T-helper 1 cell treated with Interleukin-12 subunit alpha and Interleukin-12 subunit beta and Interleukin-4 antibody, amounts not matched to agents 30 μg/mL and 1 μg/mL, for 36 hours (primary cell): ENCODE data around the gene ARHGEF11.

ENCODE experiments used
- H3K27ac Mint-ChIP-seq: one replicate; pipeline ENCODE4 v1.8.0; 2021; ENCODE audit warnings: mild to moderate bottlenecking, mixed read lengths
- H3K27me3 Mint-ChIP-seq: one replicate; pipeline ENCODE4 v1.8.0; 2021; ENCODE audit warnings: low read depth, mixed read lengths
- H3K36me3 Mint-ChIP-seq: one replicate; pipeline ENCODE4 v1.8.0; 2021; ENCODE audit warnings: low read depth, mixed read lengths
- H3K4me1 Mint-ChIP-seq: one replicate; pipeline ENCODE4 v1.8.0; 2021; ENCODE audit warnings: low read depth, mixed read lengths
- H3K4me3 Mint-ChIP-seq: one replicate; pipeline ENCODE4 v1.8.0; 2021; ENCODE audit warnings: mild to moderate bottlenecking, moderate library complexity, mixed read lengths
- H3K9me3 Mint-ChIP-seq: one replicate; pipeline ENCODE4 v1.8.0; 2021; ENCODE audit warnings: mixed read lengths

Gene ARHGEF11

DNA sequence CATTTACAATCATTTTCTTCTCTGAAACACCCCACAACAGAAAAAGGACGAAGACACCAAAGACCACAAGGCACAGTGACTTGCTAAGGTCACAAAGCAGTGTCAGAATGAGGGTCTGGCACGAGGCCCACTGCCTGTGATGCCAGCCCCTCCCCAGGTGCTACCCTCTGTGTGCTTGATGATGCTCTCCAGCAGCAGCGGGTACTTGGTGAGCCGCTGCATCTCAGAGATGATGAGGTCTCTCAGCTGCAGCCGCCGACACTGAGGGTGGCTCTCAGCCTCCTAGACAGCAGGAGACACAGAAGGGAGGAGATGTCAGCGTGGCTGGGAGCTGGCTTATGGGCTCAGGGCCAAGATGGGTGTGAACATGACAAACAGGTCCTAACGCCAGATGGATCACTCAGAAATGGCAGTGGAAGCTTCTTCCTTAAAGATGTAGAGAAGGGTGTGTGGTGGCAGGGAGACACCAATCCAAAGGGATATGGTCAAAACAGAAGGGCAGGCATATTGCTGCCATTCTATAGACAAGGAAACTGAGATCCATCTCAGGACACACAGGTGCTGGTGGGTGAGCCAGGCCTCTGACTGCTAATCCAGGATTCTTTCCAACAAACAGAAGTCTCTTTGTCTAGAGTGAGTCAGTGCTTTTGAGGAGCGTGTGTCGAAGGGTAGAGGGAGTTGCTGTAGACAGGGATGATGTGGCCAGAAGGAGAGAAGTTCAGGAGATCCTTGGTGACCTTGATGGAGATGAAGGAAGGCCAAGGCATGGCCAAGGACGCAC lies 99.5 kb downstream of the ARHGEF11 start:
- Mint-ChIP-seq H3K4me3 (no peak overlapping the region), H3K27me3 (no peaks in the 10 kb centered on the region), H3K36me3 (peaks cover 39% of the 10 kb centered on the region), H3K9me3 (no peaks in the 10 kb centered on the region), H3K4me1 (no peaks in the 10 kb centered on the region), H3K27ac (no peak overlapping the region)

DNA sequence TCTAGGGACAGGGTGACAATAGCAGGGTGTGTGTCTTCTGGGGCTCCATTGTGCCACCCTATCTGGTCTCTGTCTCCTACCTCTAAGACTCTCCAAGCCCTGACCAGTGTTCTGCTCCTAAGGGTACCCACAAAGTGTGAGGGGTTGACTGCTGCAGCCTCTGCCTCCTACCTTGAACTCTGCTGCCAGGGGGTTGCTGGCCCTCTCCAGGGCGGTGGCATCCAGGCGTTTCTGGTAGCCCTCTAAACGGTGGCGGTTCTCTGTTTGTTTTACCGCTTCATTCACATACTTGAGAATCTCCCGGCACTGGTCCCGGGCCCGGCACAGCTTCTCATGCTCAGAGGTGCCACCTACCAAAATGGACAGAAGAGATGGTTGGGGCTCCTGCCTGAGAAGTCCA lies 100.7 kb downstream of the ARHGEF11 start:
- Mint-ChIP-seq H3K9me3 (no peaks in the 10 kb centered on the region), H3K36me3 (peaks cover 39% of the 10 kb centered on the region), H3K4me3 (no peak overlapping the region), H3K27me3 (no peaks in the 10 kb centered on the region), H3K4me1 (no peaks in the 10 kb centered on the region), H3K27ac (no peak overlapping the region)

DNA sequence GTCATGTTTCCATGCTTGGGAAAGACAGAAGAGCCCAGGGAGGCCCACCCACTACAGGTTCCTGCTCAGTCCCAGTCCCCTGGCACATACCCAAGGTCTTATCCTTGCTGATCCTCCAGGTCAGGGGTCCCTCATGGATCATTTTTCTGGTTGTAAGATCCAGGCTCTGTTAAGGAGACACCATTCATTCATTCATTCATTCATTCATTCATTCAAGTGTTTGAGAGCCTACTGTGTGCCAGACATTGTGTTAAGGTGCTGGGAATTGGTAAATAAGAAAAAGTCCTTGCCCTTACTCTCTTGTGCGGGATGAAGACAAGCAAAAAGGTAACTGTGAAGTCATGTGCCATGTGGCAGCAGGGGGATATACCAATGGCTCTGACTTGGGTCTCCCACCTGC lies 101.3 kb downstream of the ARHGEF11 start:
- H3K27me3 Mint-ChIP-seq: no peaks in the 10 kb centered on the region
- H3K9me3 Mint-ChIP-seq: no peaks in the 10 kb centered on the region
- H3K4me1 Mint-ChIP-seq: no peaks in the 10 kb centered on the region
- no peak overlapping the region for H3K4me3 Mint-ChIP-seq
- H3K27ac Mint-ChIP-seq: no peak overlapping the region
- peaks cover 39% of the 10 kb centered on the region for H3K36me3 Mint-ChIP-seq

GRCh38 chr1:156943756-156944155 lies 101.8 kb downstream of the ARHGEF11 start:
- peaks cover 43% of the 10 kb centered on the region for H3K36me3 Mint-ChIP-seq
- no peaks in the 10 kb centered on the region for H3K4me1 Mint-ChIP-seq
- H3K27ac Mint-ChIP-seq: no peak overlapping the region
- no peaks in the 10 kb centered on the region for H3K27me3 Mint-ChIP-seq
- no peak overlapping the region for H3K4me3 Mint-ChIP-seq
- no peaks in the 10 kb centered on the region for H3K9me3 Mint-ChIP-seq

DNA sequence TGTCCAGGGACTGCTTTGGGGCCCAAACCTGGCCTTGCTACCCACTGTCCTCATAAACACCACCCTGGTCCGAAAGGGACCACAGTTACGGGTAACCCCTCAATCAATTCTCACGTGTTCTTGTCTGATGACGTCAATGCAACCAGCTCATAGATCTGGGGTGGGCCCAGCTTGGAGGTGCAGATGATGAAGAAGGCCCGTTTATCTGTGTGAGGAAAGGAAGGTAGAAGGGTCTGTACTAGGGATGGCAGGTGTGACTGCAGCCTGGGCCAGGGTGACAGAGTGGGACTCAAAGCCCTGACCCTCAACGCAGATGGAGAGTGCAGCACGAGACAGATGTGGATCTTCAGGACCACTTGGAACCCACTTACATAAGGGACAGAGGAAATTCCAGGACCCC lies 103.0 kb downstream of the ARHGEF11 start:
- Mint-ChIP-seq H3K27ac (no peak overlapping the region), H3K4me3 (no peak overlapping the region), H3K36me3 (peaks cover 43% of the 10 kb centered on the region), H3K4me1 (no peaks in the 10 kb centered on the region), H3K27me3 (no peaks in the 10 kb centered on the region), H3K9me3 (no peaks in the 10 kb centered on the region)

GRCh38 chr1:156942176-156942575 lies 103.4 kb downstream of the ARHGEF11 start:
- Mint-ChIP-seq H3K36me3 (peaks cover 43% of the 10 kb centered on the region), H3K27me3 (no peaks in the 10 kb centered on the region), H3K9me3 (no peaks in the 10 kb centered on the region), H3K4me1 (no peaks in the 10 kb centered on the region), H3K4me3 (no peak overlapping the region), H3K27ac (no peak overlapping the region)

DNA sequence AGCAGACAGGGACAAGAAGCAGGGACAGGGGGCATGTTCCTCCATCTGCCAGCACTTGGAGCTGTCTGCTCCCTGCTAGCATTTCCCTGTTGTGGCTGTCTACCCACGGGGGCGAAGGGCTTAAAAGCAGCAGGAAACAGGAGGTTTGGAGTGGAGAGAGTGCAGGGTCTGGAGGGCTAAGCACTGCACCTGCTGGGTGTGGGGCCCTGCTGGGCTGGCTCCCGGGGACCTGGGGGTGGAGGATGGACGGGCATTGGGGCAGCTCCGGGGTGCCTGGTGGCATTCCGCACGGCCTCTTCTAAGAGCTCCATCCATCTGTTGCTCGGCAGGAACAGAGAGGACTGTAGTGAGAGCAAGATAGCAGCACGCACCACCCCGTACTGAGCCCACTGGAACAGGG lies 103.9 kb downstream of the ARHGEF11 start:
- no peaks in the 10 kb centered on the region for H3K4me1 Mint-ChIP-seq
- peaks cover 46% of the 10 kb centered on the region for H3K36me3 Mint-ChIP-seq
- no peaks in the 10 kb centered on the region for H3K9me3 Mint-ChIP-seq
- H3K4me3 Mint-ChIP-seq: no peak overlapping the region
- H3K27me3 Mint-ChIP-seq: no peaks in the 10 kb centered on the region
- H3K27ac Mint-ChIP-seq: no peak overlapping the region

DNA sequence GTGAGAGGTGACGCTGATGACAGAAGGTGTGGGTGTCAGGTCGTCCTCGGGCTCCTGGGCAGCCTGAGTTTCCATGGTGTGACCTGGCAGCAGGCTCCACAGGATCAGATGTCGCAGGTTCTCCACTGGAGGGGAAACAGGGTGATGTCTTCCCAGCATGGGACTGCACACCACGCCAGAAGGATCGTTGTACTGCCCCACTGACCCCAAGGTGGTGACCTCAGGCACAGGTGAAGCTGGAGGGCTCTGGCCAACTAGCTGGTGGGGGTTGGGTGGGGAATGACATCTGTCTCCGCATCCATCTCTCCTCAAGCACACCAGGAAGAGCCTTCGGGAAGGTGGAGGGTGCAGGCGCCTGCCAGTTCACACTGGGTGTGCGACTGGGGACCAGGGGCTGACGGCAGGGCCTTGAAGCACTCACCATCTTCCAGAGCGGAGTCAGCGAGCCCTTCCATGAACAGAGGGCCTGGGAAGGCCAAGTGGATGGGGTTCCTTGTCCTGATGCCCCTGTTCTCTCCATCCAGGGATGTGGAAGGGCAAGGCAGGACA lies 105.7 kb downstream of the ARHGEF11 start:
- no peaks in the 10 kb centered on the region for H3K4me1 Mint-ChIP-seq
- H3K9me3 Mint-ChIP-seq: no peaks in the 10 kb centered on the region
- no peak overlapping the region for H3K27ac Mint-ChIP-seq
- peaks cover 35% of the 10 kb centered on the region for H3K36me3 Mint-ChIP-seq
- no peaks in the 10 kb centered on the region for H3K27me3 Mint-ChIP-seq
- H3K4me3 Mint-ChIP-seq: no peak overlapping the region

GRCh38 chr1:156938813-156939212 lies 106.7 kb downstream of the ARHGEF11 start:
- Mint-ChIP-seq H3K27ac (no peak overlapping the region), H3K36me3 (peaks cover 25% of the 10 kb centered on the region), H3K9me3 (no peaks in the 10 kb centered on the region), H3K4me3 (no peak overlapping the region), H3K4me1 (no peaks in the 10 kb centered on the region), H3K27me3 (no peaks in the 10 kb centered on the region)

- Mint-ChIP-seq H3K4me1 (no peaks in the 10 kb centered on the region), H3K27ac (no peak overlapping the region), H3K9me3 (no peaks in the 10 kb centered on the region), H3K4me3 (no peak overlapping the region), H3K36me3 (peaks cover 20% of the 10 kb centered on the region), H3K27me3 (peaks cover 3% of the 10 kb centered on the region)
These were observed 107.7 kb downstream of the ARHGEF11 start for GRCh38 chr1:156937883-156938282.

DNA sequence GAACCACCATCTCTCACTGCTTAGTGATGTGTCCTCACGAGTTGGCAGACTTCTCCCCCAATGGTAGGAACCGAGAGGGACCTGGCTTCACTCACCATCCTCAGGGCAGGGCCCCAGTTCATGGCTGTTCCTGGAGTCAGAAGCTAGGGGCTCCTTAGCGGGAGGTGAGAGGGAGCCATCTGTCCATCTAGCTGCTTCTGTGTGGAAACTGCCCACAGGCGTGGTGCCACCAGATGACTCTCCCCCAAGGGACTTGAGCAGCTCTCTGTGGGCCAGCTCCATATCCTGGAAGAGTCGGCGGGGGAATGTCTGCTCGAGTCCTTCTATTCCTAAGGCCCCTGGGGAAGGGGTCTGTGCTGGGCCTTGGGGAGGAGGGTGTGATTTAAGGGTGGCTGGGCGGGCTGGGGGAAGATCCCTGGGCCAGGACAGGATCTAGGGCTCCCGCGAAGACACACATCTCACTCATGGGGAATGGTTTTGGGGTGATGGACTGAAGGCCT lies 108.8 kb downstream of the ARHGEF11 start:
- Mint-ChIP-seq H3K9me3 (no peaks in the 10 kb centered on the region), H3K36me3 (peaks cover 17% of the 10 kb centered on the region), H3K4me1 (no peaks in the 10 kb centered on the region), H3K27ac (no peak overlapping the region), H3K4me3 (no peak overlapping the region), H3K27me3 (peaks cover 11% of the 10 kb centered on the region)

GRCh38 chr1:156936191-156936590 lies 109.4 kb downstream of the ARHGEF11 start:
- Mint-ChIP-seq H3K27ac (no peak overlapping the region), H3K4me1 (peaks cover 4% of the 10 kb centered on the region), H3K36me3 (peaks cover 16% of the 10 kb centered on the region), H3K4me3 (no peak overlapping the region), H3K27me3 (peaks cover 16% of the 10 kb centered on the region), H3K9me3 (no peaks in the 10 kb centered on the region)

DNA sequence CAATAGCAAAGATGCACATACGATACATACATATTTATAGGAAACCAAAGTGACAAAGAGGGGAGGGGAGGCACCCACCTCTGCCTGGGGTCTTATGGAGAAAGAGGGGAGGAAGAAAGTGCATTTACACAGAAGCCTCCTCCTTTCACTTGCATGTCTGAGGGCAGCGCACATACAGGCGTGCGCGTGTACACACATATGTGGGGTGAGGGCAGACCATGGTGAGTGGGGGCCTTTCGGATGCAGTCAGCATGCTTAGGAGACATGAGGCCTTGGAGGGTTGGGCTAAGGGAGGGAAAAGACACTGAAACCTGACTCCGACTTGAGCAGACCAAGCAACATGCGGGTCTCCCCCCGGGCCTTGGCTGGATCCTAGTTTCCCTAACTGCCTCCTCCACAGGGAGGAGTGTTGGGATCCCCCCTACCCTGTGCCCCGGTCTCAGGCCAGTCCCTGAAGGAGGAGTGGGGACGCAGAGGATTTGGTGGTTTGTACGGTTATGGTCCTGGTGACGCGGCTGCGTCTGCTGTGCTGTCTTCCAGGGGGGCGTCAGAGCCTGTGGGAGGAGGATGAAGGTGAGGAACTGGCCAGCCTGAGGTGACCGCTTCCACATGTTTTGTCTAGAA lies 109.9 kb downstream of the ARHGEF11 start:
- Mint-ChIP-seq H3K9me3 (no peaks in the 10 kb centered on the region), H3K4me1 (peaks cover 6% of the 10 kb centered on the region), H3K27ac (no peak overlapping the region), H3K36me3 (peaks cover 12% of the 10 kb centered on the region), H3K27me3 (peaks cover 22% of the 10 kb centered on the region), H3K4me3 (no peak overlapping the region)

DNA sequence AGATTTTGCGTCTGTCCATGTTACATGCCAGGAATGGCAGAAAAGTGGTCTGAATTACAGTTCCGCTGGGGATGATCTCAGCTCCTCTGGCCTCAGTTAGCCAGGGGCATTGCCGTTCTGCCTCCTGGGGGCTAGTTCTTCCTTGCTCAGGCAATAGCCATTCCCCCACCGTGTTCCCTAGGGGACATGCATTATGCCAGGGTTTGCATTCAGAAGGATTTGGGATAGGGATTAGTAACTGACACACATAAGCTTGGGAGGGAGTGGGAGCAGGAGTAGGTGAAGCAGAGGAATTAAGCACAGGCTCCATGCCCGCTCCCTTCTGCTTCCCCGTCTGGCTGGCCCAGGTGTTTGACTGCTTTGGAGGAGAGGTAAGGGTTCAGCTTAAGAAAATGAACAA lies 112.4 kb downstream of the ARHGEF11 start:
- H3K36me3 Mint-ChIP-seq: peaks cover 3% of the 10 kb centered on the region
- H3K4me3 Mint-ChIP-seq: no peak overlapping the region
- no peak overlapping the region for H3K27ac Mint-ChIP-seq
- H3K4me1 Mint-ChIP-seq: peaks cover 7% of the 10 kb centered on the region
- H3K27me3 Mint-ChIP-seq: peaks cover 43% of the 10 kb centered on the region
- no peaks in the 10 kb centered on the region for H3K9me3 Mint-ChIP-seq
